ENCODE measurements around the gene MLLT3.

DNA sequence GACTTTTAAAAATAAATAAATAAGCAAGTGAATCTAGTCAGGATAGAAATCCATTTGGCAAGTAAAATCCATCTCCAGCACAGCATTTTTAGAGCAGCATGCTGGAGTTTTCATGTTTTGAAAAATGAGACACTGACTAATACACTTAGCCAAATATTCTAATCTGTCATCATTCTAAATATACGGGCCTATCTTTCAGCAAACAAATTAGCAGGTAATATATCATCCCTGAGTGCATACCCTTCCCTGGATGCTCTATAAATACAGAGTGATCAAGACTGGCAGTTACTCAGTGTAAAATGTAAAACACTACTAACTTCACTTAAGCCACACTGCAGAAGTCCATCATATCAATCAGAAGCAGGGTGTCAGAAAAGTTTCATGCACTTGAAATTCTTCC, 58.4 kb downstream of the MLLT3 start:
- TF ChIP-seq, protein P1, sequence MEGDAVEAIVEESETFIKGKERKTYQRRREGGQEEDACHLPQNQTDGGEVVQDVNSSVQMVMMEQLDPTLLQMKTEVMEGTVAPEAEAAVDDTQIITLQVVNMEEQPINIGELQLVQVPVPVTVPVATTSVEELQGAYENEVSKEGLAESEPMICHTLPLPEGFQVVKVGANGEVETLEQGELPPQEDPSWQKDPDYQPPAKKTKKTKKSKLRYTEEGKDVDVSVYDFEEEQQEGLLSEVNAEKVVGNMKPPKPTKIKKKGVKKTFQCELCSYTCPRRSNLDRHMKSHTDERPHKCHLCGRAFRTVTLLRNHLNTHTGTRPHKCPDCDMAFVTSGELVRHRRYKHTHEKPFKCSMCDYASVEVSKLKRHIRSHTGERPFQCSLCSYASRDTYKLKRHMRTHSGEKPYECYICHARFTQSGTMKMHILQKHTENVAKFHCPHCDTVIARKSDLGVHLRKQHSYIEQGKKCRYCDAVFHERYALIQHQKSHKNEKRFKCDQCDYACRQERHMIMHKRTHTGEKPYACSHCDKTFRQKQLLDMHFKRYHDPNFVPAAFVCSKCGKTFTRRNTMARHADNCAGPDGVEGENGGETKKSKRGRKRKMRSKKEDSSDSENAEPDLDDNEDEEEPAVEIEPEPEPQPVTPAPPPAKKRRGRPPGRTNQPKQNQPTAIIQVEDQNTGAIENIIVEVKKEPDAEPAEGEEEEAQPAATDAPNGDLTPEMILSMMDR (IDR thresholded peaks at IDR 0.05; ENCODE audit: borderline replicate concordance, extremely low read depth, low read length, poor library complexity, severe bottlenecking), result no peak
- TF ChIP-seq EZH2 (IDR thresholded peaks at IDR 0.05; ENCODE audit: borderline replicate concordance, low read depth, low read length, severe bottlenecking), result no peak

All from DND-41 (cell line).